DND-41 (cell line): ENCODE results near the gene NHEJ1.

Experiments
- ATAC-seq: fragments of 200-7000 bp; cut with Tn5 transposase; 3 replicates; pipeline ENCODE4 v1.9.1; 2021; ENCODE audit warnings: low read depth; ENCODE audit not compliant: insufficient read depth
- DNase-seq: peaks from one replicate; pipeline ENCODE4 v3.0.0-alpha.2; 2020
- H2AFZ ChIP-seq: 2 replicates; pipeline ENCODE4 v1.6.0; 2012; ENCODE audit warnings: low read depth, low read length
- H3K27ac ChIP-seq: 2 replicates; pipeline ENCODE4 v1.5.1; 2012; ENCODE audit warnings: low read length, inconsistent platforms
- H3K27me3 ChIP-seq: fragments of 200-600 bp; sonication (generic); 2 replicates; pipeline ENCODE4 v1.6.0; 2012; ENCODE audit warnings: low read length, mild to moderate bottlenecking, inconsistent platforms; ENCODE audit not compliant: insufficient read depth, poor library complexity
- H3K36me3 ChIP-seq: 2 replicates; pipeline ENCODE4 v1.5.1; 2012; ENCODE audit warnings: low read length, inconsistent platforms; ENCODE audit not compliant: insufficient read depth
- H3K4me1 ChIP-seq: 2 replicates; pipeline ENCODE4 v1.5.1; 2012; ENCODE audit warnings: mild to moderate bottlenecking, low read length; ENCODE audit not compliant: insufficient read depth
- H3K4me2 ChIP-seq: 2 replicates; pipeline ENCODE4 v1.6.0; 2012; ENCODE audit warnings: mild to moderate bottlenecking, moderate library complexity, low read length, inconsistent platforms; ENCODE audit not compliant: insufficient read depth
- H3K4me3 ChIP-seq, 2 experiments: fragments of 200-600 bp in 1 of 2; shearing (Covaris generic) in 1 of 2; 2 replicates each; pipeline ENCODE4 v1.5.1; 2012 to 2016; ENCODE audit warnings: inconsistent platforms in 2 of 2, low read length in 2 of 2, mild to moderate bottlenecking in 2 of 2, low read depth in 1 of 2, moderate library complexity in 1 of 2
- H3K79me2 ChIP-seq: 2 replicates; pipeline ENCODE4 v1.6.0; 2012; ENCODE audit warnings: low read length, inconsistent platforms; ENCODE audit not compliant: insufficient read depth
- H3K9ac ChIP-seq: 2 replicates; pipeline ENCODE4 v1.6.0; 2012; ENCODE audit warnings: low read depth, mild to moderate bottlenecking, inconsistent platforms, low read length, moderate library complexity
- H3K9me3 ChIP-seq: 2 replicates; pipeline ENCODE4 v1.5.1; 2012; ENCODE audit warnings: low read length, moderate library complexity, mild to moderate bottlenecking, inconsistent platforms; ENCODE audit not compliant: insufficient read depth, severe bottlenecking
- H4K20me1 ChIP-seq: 2 replicates; pipeline ENCODE4 v1.6.0; 2012; ENCODE audit warnings: low read length; ENCODE audit not compliant: insufficient read depth
- EZH2 ChIP-seq: IDR thresholded peaks from 3 replicates; pipeline ENCODE4 v1.6.1; 2012; ENCODE audit warnings: borderline replicate concordance, low read depth, mild to moderate bottlenecking, moderate library complexity, low read length, inconsistent platforms; ENCODE audit not compliant: severe bottlenecking
- TF ChIP-seq, protein P1 (sequence below): IDR thresholded peaks from 2 replicates; pipeline ENCODE4 v1.5.1; 2012; ENCODE audit warnings: borderline replicate concordance, low read length, moderate library complexity, mild to moderate bottlenecking; ENCODE audit not compliant: poor library complexity, severe bottlenecking; ENCODE audit errors: extremely low read depth

The NHEJ1 gene

DNA sequence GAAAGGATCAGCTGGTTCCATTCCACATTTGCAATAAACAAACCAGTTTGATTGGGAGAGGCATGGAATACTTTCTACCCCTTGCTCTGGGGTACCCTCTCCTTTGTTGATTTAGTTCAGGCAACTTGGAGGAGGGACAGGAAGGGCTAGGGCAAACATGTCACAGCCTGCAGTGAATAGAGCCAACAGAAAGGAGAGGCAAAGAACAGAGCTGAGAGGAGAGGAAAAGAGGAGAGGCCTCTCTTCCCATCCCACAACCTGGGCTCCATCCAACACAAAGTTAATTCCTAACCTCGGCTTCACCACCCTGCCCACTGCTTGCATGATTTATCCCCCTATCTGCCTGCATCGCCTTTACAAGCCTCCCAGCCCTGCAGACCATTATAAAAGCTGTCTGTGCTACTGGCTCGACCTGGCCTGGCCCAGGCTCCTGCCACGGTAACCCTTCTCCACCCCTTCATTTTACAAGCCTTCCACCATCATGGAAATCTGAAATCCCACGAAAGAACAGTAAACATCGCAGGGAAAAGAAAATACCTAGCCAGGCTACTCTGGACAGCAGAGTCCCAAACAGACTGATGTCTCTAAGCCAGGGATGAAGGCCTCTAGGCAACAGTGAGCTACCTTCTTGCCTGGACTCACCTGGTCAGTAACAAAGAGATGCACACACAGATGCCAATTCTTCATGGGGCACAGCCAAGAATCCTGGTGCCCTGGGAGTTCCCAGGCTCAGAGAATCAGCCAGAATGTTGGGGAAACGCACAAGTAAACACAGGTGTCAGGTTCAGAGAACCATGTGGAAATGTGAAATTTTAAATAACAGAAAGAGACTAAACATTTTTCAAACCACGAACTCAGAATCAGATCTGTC lies 43.6 kb downstream of the NHEJ1 start:
- Histone ChIP-seq H3K27me3 (no peaks in the 10 kb centered on the region), H3K9ac (no peak overlapping the region), H3K27ac (no peak overlapping the region), H3K9me3 (no peaks in the 10 kb centered on the region), H3K4me3 (no peak overlapping the region), H3K36me3 (no peaks in the 10 kb centered on the region), H2AFZ (no peak overlapping the region), H4K20me1 (peaks cover 7% of the 10 kb centered on the region; the same call in 1 of the 2 replicates), H3K79me2 (no peaks in the 10 kb centered on the region), H3K4me2 (no peak overlapping the region), H3K4me1 (no peaks in the 10 kb centered on the region)
- TF ChIP-seq, protein P1, sequence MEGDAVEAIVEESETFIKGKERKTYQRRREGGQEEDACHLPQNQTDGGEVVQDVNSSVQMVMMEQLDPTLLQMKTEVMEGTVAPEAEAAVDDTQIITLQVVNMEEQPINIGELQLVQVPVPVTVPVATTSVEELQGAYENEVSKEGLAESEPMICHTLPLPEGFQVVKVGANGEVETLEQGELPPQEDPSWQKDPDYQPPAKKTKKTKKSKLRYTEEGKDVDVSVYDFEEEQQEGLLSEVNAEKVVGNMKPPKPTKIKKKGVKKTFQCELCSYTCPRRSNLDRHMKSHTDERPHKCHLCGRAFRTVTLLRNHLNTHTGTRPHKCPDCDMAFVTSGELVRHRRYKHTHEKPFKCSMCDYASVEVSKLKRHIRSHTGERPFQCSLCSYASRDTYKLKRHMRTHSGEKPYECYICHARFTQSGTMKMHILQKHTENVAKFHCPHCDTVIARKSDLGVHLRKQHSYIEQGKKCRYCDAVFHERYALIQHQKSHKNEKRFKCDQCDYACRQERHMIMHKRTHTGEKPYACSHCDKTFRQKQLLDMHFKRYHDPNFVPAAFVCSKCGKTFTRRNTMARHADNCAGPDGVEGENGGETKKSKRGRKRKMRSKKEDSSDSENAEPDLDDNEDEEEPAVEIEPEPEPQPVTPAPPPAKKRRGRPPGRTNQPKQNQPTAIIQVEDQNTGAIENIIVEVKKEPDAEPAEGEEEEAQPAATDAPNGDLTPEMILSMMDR, result no peak
- no peak for TF ChIP-seq EZH2
- no peak for DNase-seq
- ATAC-seq, result no peak

GRCh38 chr2:219112651-219113338 lies 47.8 kb downstream of the NHEJ1 start:
- Histone ChIP-seq H3K79me2 (no peaks in the 10 kb centered on the region), H3K36me3 (no peaks in the 10 kb centered on the region), H3K4me1 (no peaks in the 10 kb centered on the region), H3K9ac (no peak overlapping the region), H2AFZ (no peak overlapping the region), H3K9me3 (no peaks in the 10 kb centered on the region), H3K4me2 (no peak overlapping the region), H3K27me3 (no peaks in the 10 kb centered on the region), H3K4me3 (no peak overlapping the region), H3K27ac (no peak overlapping the region), H4K20me1 (peaks cover 7% of the 10 kb centered on the region; the same call in 1 of the 2 replicates)
- ATAC-seq, result no peak
- DNase-seq, result no peak
- TF ChIP-seq, protein P1, result no peak
- TF ChIP-seq EZH2, result no peak

- Histone ChIP-seq H3K9ac (no peak overlapping the region), H3K27me3 (no peaks in the 10 kb centered on the region), H3K27ac (no peak overlapping the region), H3K79me2 (no peaks in the 10 kb centered on the region), H3K36me3 (no peaks in the 10 kb centered on the region), H3K4me2 (no peak overlapping the region), H4K20me1 (peaks cover 7% of the 10 kb centered on the region; the same call in 1 of the 2 replicates), H2AFZ (no peak overlapping the region), H3K4me1 (no peaks in the 10 kb centered on the region), H3K9me3 (no peaks in the 10 kb centered on the region), H3K4me3 (no peak overlapping the region)
- ATAC-seq (no peak), DNase-seq (no peak)
- TF ChIP-seq, protein P1, result no peak
- no peak for TF ChIP-seq EZH2
Observed at GRCh38 chr2:219112062-219112406, 48.6 kb downstream of the NHEJ1 start.
